Stimulated activated CD8-positive, alpha-beta memory T cell treated with anti-CD3 and anti-CD28 coated beads, Interleukin-4, amount 100 ng/mL, for 4 hours (primary cell): ENCODE data around the gene CBFA2T3.

Source experiments
- DNase-seq, 2 donors: peaks; one replicate each; pipeline ENCODE4 v3.0.0-alpha.2; 2020; ENCODE audit warnings: low read depth in 2 of 2, low spot score in 1 of 2

Gene CBFA2T3

DNA sequence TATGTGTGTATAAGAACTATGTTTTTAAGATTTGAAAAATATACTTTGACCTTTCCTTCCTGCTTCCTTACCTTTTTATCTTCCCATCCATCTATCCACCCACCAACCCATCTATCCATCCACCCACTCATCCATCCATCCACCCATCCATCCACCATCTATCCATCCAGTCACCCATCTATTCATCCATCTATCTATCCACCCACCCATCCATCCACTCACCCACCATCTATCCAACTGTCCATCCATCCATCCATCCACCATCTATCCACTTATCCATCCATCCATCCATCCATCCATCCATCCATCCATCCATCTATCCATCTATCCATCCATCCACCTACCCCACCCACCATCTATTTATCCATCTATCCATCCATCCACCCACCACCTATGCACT is 12.4 kb downstream of the CBFA2T3 start:
- DNase-seq = no peak

DNA sequence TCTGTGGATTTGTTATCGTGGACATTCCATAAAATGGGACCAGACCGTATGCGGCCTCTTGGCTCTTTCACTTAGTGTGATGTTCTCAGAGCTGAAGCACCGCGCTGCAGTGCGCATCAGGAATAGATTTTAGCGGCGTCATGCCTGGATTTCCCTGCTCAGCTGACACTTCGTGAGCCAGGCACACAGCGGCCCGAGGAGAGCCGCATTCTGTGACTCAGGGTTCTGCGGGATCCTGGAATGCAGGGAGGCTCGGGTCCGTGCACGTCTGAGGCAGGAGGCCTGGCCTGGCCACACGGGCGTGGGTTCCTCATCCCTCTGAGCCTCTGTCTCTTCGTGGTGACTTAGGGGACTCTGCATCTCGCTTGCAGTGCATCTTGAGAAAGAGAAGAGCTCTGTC is 13.4 kb downstream of the CBFA2T3 start:
- DNase-seq = no peak

DNA sequence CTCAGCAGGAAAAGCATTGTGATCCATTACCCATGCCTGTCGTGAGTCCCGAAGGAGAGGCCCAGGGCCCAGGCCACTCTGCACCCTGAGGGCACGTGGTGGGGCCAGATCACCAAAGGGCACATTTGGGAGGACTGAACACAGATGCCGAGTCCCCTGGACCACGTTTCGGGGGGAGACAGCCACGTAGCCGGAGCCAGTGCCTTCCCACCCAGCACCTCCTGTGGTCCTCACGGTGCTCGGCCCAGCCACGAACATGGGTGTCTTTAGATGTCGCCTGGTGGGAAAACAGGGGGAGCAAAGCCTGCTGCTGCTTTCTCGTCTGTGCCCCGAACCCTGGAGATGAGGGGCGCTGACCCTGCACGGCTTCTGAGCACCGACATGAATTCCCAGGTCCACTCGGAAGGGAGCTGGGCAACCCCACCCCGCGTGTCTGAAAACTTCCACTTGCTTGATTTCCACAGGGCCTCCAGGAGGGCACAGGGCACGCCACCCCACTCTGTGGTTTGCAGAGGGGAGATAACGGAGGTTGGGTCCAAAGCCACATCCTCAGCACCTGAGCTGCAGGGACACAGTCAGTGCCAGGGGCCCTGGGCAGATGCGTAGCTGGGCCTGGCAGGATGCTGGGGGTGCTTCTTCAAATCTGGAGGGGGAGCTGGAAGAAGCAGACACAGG is 14.4 kb downstream of the CBFA2T3 start:
- DNase-seq = no peak

DNA sequence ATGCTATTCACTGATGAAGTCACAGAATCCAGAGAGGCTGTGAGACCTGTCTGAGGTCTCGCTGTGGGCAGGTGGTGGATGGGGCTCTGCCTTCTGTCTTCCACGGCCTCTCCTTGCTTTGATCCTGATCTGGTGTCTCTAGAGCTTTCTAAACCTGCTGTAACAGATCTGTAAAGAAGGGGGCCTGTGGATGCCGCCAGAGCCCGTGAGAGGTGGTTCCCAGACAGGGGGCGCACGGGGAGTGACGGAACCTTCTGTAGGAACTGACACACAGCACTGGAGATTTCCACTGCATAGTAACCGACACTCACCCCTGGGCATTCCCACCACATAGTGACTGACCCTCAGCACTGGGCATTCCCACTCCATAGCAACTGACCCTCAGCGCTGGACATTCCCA is 16.0 kb downstream of the CBFA2T3 start:
- DNase-seq = no peak

DNA sequence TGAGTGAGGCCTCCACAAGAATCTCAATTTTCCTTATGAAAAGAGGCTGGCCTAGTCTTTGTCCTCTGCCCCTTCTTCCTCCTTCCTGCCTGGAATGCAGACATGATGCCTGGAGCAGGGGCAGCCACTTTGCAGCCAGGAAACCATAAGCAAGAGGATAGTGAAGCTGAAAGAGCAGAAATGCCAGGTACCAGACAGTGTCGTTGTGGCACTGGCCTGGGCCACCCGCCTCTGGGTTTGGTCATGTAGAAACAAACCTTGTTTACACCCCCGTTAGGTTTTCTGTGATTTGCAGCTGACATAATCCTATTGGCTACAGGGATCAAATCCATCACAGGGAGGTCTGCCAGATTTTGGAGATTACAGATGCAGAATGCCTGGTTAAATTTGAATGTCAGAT is 16.5 kb downstream of the CBFA2T3 start:
- DNase-seq = no peak

DNA sequence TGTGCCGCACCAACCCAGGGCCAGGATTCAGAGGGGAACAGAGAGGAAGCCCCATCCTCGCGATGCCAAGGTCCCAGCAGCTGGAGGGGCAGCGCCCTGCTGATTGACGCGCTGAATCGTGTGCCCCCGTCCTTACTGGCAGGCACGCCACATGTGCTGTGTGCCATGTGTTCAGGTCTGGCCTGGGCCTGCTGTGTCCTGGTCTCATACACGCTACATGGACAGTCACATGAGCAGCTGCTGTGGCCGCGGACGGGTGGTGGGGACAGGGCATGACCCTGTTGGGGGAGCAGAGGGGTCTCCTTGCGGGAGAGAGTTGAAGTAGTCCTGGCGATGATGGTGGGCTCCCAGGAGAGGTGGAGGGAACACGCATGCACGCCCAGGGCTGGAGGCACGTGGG is 18.0 kb downstream of the CBFA2T3 start:
- no peak for DNase-seq

DNA sequence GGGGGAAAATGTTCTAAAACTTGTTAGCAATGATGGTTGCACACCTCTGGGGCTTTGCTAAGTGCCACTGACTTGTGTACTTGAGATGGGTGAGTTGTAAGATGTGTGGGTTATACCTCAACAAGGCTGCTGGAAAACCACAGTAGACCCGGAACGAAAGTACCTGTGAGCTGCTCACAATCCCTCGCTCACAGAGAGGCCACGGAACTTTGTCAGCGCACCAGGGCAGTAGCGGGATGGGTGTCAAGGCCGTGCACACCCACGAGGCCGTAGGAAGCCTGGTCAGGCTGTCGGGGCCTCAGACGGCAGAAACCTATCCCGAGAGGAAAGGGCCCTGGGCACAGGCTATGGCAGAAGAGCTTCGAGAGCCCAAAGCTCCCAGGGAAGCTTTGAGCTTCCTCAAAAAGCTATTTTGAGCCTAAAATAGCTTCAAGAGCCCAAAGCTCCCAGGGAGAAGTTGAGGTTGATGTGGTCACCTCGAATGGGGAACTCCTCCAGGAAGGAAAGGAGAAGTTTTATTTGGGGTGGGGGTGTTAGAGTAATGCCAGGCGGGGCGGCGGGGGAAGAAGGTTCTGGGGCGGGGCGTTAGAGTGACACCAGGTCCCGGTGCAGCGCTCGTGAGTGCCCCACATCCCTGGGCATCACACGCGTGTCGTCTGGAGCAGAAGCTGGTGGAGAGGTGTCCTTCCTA is 19.0 kb downstream of the CBFA2T3 start:
- no peak for DNase-seq

DNA sequence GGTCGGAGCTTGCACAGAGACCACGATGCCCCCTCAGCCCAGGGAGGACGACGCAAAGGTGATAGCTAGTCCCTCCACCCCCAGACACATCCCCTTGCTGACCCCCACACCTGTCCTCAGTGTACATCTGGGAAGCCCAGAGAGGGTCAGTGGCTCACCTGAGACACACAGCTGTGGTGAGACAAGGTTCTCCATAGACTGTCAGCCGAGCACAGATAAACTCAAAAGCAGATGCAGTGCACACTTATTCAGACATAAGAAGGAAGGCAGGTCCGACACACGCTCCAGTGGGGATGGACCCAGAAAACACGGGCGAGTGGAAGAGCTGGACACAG is 19.6 kb downstream of the CBFA2T3 start:
- no peak for DNase-seq

DNA sequence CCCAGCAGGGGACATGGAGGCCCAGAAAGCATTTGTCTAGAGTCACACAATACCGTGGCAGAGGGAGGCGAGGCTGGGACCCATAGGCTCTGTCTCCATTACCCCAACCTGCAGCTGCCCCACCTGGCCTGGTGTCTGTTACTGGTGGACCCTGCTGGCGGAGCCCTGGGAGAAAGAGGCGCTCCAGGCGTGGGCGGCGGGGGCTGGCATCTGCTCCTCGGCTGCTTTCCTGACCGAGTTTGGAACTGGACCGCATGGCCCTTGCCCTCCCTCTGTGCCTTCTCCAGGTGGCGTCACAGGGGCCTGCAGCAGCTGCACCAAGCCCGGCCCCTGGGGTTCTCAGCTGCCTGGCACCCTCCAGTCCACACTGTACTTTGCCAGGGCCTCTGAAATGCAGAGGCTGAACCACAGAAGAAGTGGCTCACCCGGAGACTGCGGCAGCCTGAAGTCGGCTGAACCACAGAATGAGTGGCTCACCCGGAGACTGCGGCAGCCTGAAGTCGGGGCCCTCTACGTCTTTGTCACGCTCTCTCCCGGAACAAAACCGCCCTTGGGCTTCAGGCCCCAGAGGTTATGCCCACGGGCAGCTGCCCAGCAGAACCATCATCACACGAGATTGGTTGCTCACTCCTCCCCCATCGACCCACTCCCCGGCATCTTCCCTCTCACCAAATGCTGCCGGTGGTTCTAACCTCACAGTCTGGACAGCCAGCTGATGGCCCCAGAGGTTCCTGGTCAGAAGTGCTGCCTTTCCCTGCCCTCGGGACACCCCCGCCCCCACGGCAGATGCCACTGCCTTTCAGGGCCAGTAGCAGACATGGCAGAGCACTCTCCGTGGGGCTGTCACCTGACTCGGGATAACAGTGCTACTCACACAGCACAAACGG is 20.2 kb downstream of the CBFA2T3 start:
- DNase-seq = no peak

DNA sequence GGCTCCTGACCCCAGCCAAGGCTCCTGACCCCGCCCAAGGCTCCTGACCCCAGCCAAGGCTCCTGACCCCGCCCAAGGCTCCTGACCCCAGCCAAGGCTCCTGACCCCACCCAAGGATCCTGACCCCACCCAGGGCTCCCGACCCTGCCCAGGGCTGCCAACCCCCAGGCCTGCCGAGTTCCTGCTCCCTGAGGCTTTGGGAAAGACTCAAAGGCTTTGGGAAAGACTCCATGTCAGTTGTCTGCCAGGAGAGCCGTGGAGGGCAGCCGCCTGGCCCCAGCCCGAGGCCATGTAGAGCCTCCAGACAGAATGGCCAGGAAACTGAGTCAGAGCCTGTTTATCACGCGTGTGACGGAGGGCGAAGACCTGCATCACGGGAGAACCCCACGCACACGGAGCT is 21.1 kb downstream of the CBFA2T3 start:
- no peak for DNase-seq

DNA sequence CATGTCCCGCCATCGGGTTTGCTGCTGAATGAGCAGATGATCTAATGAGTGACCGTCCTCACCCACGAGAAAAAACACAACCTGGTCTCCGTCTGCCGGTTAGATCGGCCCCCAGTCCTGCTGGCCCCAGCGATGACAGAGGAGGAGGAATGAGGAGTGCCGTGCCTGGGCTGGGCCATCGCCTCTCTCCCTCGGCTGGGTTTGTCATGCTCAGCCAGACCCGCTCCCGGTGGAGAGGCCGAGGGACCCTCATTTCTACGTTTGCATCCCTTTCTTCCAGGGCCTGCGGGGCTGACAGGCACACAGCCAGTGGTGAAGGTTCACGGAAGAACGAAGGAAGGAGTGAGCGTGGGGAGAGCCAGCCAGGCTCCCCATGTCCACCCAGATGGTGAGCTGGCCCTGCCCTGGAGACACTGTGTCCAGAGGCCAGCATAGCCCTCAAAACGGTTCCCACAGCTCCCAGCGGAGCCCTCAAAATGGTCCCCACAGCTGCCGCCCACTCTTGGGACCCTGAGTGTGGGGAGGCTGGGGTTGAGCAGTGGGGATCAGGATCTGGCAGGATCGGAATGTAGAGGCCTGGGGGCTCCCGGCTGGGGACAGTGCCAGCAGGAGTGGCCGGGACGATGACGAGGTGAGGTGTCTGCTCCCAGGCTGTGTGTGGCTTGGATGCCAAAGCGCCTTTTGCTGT is 23.9 kb downstream of the CBFA2T3 start:
- DNase-seq = no peak

DNA sequence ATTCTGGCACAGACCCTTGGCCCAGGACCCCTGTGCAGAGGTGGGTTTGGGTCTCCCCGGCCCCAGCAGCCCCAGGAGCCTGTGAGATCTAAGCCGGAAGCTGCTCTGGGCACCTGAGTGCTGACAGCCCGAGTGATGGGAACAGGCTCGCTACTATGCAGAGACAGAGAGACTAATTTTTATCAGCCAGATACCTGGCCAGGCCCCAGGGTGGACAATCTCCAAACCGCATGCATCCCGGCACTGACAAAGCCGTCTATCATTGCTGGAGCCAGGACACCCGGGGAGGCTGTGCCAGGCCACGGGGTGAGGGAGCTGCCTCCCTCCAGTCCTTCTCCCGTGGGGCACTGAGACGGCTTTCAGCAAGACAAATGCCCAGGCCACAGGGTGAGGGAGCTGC is 25.0 kb downstream of the CBFA2T3 start:
- no peak for DNase-seq

DNA sequence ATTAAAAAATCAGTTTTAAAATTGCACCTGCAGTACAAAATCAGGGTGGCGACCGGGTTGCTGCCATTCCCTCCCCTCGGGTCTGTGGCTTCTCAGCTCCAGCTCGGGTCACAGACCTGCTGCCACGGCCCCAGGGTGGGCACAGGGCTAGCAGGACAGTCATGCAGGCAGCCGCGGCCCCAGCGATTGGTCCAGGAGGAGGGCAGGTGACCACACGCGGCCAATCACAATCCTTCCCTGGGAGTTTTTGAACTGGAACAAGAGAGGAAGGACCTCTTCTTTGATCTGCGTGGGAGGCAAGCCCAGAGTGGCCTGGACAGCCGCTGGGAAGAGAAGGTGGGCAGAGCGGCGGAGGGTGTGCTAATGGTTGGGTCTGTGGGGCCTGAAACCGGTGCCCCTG is 25.5 kb downstream of the CBFA2T3 start:
- DNase-seq = no peak

DNA sequence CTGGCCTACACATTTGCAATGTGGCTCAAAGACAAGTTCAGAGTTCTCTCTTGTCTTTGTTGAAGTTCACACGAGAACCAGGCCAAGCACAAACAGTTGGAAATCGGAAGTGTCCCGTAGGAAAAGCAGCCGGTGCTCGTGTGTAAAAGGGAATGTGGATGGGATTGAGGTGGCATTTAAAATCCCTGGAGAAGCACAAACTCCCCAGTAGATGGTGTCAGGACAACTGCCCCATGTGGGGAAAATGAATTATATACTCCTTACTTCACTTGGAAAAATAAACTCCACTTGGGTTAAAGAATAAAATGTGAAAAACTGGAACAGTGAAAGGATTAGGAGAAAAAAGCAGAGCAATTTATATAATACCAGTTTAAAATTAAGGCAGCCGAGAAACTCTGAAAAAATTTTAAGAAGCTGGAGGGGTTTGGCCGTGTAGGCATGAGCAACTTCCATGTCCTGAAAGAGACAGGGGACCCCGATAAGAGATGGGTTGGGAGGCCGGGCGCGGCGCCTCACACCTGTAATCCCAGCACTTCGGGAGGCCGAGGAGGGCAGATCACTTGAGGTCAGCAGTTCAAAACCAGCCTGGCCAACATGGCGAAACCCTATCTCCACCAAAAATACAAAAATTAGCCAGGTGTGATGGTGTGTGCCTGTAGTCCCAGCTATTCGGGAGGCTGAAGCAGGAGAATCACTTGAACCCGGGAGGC is 28.1 kb downstream of the CBFA2T3 start:
- DNase-seq = no peak

DNA sequence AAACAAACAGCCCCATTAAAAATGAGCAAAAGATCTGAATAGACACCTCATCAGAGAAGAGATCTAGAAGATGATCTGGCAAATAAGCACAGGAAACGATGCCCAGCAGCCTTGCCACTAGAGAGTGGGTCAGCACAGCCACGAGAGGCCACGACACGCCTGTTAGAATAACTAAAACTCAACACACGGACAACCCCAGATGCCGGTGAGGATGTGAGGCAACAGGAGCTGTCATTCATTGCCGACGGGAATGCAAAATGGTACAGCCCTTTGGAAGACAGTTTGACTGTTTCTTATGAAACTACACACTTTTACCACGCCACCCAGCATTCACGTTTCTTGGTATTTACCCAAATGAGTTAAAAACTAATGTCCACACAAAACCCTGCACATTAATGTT is 31.5 kb downstream of the CBFA2T3 start:
- no peak for DNase-seq

DNA sequence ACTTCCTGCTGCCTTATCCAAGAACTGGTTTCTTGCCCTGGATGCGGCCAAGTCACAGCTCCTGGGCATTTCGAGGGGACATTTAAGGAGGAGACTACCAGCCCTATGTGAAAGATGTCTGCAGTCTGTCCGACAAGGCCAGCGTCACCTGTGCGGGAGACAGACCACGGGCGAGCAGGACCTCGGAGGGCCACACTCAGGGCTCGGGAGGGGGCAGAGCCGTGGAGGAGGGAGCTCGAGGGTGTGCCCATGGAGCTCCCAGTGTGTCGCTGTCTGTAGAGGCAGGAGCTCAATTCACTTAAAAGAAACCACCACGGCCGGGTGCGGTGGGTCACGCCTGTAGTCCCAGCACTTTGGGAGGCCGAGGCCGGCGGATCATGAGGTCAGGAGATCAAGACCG is 33.3 kb downstream of the CBFA2T3 start:
- no peak for DNase-seq

DNA sequence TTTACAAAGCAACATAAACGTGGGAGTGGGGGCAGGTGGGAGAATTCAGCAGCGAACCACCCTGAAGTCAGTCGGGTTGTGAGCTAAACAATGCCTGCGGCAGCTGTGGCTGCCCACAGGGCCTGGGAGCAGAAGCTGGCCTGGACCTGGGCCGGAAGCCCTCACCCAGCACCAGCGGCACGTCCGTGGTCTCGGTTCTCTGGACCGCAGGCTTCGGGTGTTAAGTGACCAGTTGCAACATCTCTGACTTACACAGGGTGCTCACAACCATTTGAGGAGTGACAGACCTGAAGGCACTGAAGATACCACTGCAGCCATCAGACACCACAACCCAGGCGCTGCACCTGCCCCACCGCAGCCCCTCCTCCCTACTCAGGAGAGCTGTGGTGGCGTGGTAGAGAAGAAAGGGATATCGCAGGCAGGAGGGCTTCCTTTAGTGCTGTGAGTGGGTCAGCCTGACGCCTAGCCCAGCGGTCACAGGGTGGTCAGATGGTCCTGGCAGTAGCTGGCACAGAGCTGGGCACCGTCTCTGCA is 33.8 kb downstream of the CBFA2T3 start:
- no peak for DNase-seq

DNA sequence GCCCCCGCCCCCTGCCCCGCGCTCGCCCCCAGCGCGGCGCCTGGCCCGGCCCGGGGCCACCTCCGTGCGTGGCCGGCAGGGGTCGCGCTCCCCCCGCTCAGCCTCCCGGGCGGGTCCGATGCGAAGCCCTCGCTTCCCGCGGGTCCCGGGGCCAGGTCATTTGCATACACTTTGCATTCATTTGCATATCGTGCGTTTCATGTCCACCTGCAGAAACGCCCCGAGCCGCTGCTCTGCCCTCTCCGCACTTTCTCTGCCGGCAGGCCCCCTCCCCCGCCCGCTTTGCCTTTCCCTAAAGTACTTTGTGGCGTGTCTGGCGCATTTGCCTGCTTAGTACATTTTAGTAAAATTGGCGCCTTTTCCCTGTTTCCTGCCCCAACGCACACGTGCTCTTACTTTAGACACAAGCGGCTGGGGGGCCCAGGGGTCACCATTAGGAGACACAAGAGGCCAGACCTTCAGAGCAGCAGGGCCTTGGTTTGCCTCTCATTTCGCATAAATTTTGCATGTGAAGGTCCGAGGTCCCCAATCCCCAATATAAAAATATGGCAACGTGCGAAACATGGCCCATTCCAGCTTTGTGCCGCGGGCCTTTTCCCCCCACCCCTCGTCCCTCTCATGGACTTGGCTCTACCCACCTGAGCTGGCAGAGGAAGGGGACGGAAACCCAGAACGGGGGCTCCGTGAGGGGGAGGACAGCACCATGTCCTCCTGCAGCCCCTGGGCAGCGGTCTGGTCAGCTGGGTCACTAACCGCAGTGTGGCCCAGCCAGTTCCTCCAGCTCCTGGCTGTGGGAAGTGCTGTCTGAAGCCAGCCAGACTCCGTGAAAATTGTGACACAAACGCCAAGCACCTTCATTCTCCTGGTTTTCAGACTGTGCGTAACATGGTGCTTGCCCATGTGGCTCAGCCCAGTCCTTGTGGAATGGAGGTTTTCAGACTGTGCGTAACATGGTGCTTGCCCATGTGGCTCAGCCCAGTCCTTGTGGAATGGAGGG is 34.8 kb downstream of the CBFA2T3 start:
- no peak for DNase-seq
